HUES6 (cell line): Measurements from ENCODE around the gene PDE4A.

Experiments
- H3K27ac ChIP-seq: 2 replicates; pipeline ENCODE4 v1.7.0; 2013; ENCODE audit warnings: low read depth, mild to moderate bottlenecking, low read length, inconsistent platforms
- H3K27me3 ChIP-seq: 2 replicates; pipeline ENCODE4 v1.6.1; 2013; ENCODE audit warnings: low read length; ENCODE audit not compliant: control insufficient read depth, insufficient read depth
- H3K36me3 ChIP-seq: 2 replicates; pipeline ENCODE4 v1.6.1; 2013; ENCODE audit warnings: low read length; ENCODE audit not compliant: control insufficient read depth, insufficient read depth
- H3K4me1 ChIP-seq: 2 replicates; pipeline ENCODE4 v1.6.1; 2013; ENCODE audit warnings: low read length; ENCODE audit not compliant: control insufficient read depth, insufficient read depth
- H3K4me3 ChIP-seq: 2 replicates; pipeline ENCODE4 v1.5.1; 2013; ENCODE audit warnings: low read depth, low read length
- H3K9ac ChIP-seq: one replicate; pipeline ENCODE4 v1.6.1; 2013; ENCODE audit warnings: mild to moderate bottlenecking, low read length
- H3K9me3 ChIP-seq: 2 replicates; pipeline ENCODE4 v1.6.1; 2013; ENCODE audit warnings: low read depth, low read length; ENCODE audit not compliant: control insufficient read depth, insufficient read depth

The PDE4A gene

DNA sequence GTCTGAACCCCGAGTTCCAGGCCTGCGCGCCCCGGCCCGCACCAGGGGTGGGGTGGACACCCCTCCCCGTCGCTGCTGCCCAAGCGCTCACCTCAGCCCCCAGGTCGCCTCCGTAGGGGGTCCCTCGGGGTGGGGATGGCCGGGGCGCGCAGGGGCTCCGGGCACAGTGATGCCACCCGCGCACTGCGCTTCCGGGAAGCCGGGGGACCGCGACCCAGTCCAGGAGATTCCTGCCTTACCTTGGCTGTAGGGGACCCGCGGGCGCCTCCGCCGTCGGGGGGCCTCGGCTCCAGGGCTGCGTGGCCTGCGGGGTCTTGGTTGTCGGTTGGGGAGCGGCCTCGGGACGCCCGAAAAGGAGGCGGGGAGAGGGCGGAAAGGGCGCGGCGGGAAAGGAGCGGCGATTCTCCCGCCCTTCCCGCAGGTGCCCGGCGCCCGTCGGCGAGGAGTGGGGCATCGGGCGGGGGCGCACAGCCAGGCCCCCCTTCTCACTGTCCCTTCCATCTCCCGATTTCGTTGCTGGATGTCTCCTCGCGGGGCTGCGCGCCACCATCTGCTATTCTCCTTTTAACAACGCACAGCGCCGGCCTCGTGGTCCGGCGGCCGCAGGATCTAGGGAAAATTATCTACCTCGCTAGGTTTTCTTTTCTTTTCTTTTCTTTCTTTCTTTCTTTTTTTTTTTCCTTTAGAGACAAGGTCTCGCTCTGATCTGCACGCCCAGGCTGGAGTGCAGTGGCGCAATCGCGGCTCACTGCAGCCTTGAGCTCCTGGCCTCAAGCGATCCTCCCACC is 82.9 kb downstream of the PDE4A start, which contains the start of gene KEAP1:
Gene KEAP1, minus strand, starts transcription at position 355 of the 788 bp plus-strand sequence. CDS start 3,323 bp downstream, outside the sequence.
- no peaks in the 10 kb centered on the region for H3K27me3 ChIP-seq
- H3K4me1 ChIP-seq: peaks cover 18% of the 10 kb centered on the region

GRCh38 chr19:10505583-10506229 is 85.4 kb downstream of the PDE4A start:
- Histone ChIP-seq H3K9me3 (no peaks in the 10 kb centered on the region), H3K27me3 (no peaks in the 10 kb centered on the region), H3K4me1 (peaks cover 10% of the 10 kb centered on the region), H3K9ac (no peak overlapping the region), H3K27ac (no peak overlapping the region), H3K36me3 (no peaks in the 10 kb centered on the region), H3K4me3 (no peak overlapping the region)

More for the DNA sequence above, 82.9 kb downstream of the PDE4A start, which contains the start of gene KEAP1:
- H3K9me3 ChIP-seq: no peaks in the 10 kb centered on the region
- H3K27ac ChIP-seq: peak within 1 kb of the TSS; percentile 100
- H3K36me3 ChIP-seq: peaks cover 15% of the 10 kb centered on the region
- H3K9ac ChIP-seq: peak within 1 kb of the TSS; percentile 99
- peak within 1 kb of the TSS; percentile 80 for H3K4me3 ChIP-seq

DNA sequence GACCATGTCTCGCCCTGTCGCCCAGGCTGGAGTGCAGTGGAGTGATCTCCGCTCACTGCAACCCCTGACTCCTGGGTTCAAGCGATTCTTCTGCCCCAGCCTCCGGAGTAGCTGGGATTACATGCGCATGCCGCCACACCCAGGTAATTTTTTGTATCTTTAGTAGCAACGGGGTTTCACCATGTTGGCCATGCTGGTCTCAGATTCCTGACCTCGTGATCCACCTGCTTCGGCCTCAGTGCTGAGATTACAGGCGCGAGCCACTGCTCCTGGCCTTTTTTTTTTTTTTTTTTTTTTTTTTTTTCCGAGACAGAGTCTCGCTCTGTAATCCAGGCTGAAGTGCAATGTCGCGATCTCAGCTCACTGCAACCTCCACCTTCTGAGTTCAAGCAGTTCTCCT is 87.7 kb downstream of the PDE4A start:
- H3K27me3 ChIP-seq: peaks cover 7% of the 10 kb centered on the region
- no peaks in the 10 kb centered on the region for H3K36me3 ChIP-seq
- peaks cover 5% of the 10 kb centered on the region; the same call in 1 of the 2 replicates for H3K4me1 ChIP-seq
- H3K4me3 ChIP-seq: no peak overlapping the region
- H3K9me3 ChIP-seq: no peaks in the 10 kb centered on the region
- no peak overlapping the region for H3K27ac ChIP-seq
- no peak overlapping the region for H3K9ac ChIP-seq

DNA sequence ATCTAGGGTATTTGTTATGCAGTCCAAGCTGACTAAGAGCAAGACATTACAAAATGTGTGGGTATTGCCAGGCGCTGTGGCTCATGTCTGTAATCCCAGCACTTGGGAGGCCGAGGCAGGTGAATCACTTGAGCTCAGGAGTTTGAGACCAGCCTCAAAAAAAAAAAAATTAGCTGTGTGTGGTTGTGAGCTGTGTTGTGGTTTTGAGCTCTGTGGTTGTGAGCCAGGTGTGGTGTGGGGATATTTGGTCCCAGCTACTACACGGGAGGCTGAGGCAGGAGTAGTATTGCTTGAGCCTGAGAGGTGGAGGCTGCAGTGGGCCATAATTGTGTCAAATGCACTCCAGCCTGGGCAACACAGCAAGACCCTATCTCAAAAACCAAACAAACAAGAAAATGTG is 88.4 kb downstream of the PDE4A start:
- H3K36me3 ChIP-seq: no peaks in the 10 kb centered on the region
- peaks cover 14% of the 10 kb centered on the region for H3K27me3 ChIP-seq

GRCh38 chr19:10510301-10510802 is 90.0 kb downstream of the PDE4A start:
- peaks cover 10% of the 10 kb centered on the region for H3K4me1 ChIP-seq
- no peak overlapping the region for H3K4me3 ChIP-seq
- H3K36me3 ChIP-seq: no peaks in the 10 kb centered on the region
- H3K27ac ChIP-seq: no peak overlapping the region
- H3K27me3 ChIP-seq: peaks cover 30% of the 10 kb centered on the region
- H3K9ac ChIP-seq: peak overlapping the region; percentile 0
- no peaks in the 10 kb centered on the region for H3K9me3 ChIP-seq

More for the DNA sequence above, 88.4 kb downstream of the PDE4A start:
- no peak overlapping the region for H3K9ac ChIP-seq
- no peaks in the 10 kb centered on the region for H3K9me3 ChIP-seq
- H3K4me1 ChIP-seq: peaks cover 5% of the 10 kb centered on the region; the same call in 1 of the 2 replicates
- no peak overlapping the region for H3K4me3 ChIP-seq
- no peak overlapping the region for H3K27ac ChIP-seq

DNA sequence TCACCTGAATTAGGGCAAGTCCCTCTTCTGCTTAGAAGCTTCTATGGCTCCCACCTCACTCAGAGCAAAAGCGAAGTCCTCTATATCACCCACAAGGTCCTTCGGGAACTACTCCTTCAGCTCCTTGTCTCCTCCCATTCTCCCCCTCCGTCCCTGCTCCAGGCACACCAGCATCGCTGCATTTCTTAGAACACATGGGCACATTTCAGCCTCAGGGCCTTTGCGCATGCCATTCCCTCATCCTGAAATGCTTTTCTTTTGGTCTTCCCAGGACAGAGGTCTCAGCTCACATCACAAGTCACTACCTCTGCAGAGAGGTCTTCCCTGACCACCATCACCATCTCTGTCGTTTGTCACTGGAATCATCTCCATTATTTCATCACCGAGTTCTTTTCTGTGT is 92.9 kb downstream of the PDE4A start:
- Histone ChIP-seq H3K36me3 (no peaks in the 10 kb centered on the region), H3K4me3 (no peak overlapping the region)

DNA sequence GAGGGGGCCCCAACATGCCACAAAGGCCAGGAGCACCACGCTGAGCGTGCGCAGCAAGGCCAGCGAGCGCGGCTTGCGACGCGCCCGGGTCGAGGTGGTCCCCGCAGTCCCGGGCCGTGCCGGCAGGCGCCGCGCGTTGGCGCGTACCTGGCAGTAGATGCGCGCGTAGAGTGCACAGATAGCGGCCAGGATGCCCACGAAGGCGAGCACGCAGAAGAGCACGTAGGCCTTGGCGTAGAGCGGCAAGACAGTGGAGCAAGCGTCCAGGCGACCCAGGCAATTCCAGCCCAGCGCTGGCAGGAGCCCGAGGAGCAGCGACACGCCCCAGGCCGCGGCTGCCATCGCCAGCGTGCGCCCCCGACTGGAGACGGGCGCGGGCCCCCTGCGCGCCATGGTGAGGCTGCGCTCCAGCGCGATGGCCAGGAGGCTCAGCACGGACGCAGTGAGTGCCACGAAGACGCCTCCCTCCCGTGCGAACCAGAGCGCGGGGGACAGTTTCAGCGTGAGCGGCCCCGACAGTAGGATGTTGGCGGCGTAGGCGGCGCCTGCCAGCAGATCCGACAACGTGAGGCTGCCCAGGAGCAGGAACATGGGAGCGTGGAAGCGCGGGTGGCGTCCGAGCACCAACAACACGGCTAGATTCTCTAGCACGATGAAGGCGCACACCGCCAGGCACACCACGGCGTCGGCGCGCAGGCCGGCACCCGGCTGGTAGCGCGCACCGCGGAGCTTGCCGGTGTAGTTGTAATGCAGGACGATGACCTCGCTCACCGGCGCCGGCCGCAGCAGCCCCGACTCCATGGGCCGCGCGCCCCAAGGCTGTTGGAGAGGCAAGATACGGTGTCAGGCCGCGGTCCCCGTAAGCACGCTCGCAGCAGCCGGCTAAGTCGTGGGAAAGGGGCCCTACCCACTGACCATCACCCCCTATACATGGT is 94.1 kb downstream of the PDE4A start:
- Histone ChIP-seq H3K9me3 (no peaks in the 10 kb centered on the region), H3K27me3 (peaks cover 71% of the 10 kb centered on the region), H3K4me1 (peaks cover 27% of the 10 kb centered on the region), H3K27ac (no peak overlapping the region), H3K36me3 (no peaks in the 10 kb centered on the region), H3K4me3 (peak overlapping the region; percentile 50), H3K9ac (peak overlapping the region; percentile 35)

More for the DNA sequence above, 92.9 kb downstream of the PDE4A start:
- Histone ChIP-seq H3K27ac (no peak overlapping the region), H3K9me3 (no peaks in the 10 kb centered on the region), H3K27me3 (peaks cover 59% of the 10 kb centered on the region), H3K9ac (no peak overlapping the region), H3K4me1 (peaks cover 17% of the 10 kb centered on the region)

DNA sequence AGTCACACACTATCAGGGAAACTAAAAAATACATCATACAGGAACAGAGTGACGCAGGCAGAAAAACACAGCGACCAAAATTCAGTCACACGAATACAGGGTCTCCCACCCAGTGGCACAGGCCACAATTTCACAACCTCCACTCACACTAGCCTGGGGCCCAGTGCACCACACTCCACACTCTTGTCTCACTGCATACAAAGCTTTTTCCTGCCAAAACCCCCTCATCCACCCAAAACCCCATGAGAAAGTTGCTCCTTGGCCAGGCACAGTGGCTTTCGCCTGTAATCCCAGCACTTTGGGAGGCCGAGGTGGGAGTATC is 95.7 kb downstream of the PDE4A start:
- Histone ChIP-seq H3K9me3 (no peaks in the 10 kb centered on the region), H3K9ac (no peak overlapping the region), H3K4me3 (no peak overlapping the region; the same call in 1 of the 2 replicates), H3K27me3 (peaks cover 72% of the 10 kb centered on the region), H3K36me3 (no peaks in the 10 kb centered on the region), H3K27ac (no peak overlapping the region), H3K4me1 (peaks cover 22% of the 10 kb centered on the region)

GRCh38 chr19:10516671-10517286 is 96.4 kb downstream of the PDE4A start:
- Histone ChIP-seq H3K9ac (peak overlapping the region; percentile 32), H3K27ac (no peak overlapping the region), H3K4me1 (peaks cover 22% of the 10 kb centered on the region), H3K9me3 (no peaks in the 10 kb centered on the region), H3K4me3 (peak overlapping the region; percentile 90), H3K27me3 (peaks cover 72% of the 10 kb centered on the region), H3K36me3 (no peaks in the 10 kb centered on the region)

- Histone ChIP-seq H3K36me3 (no peaks in the 10 kb centered on the region), H3K27me3 (peaks cover 72% of the 10 kb centered on the region), H3K4me1 (peaks cover 22% of the 10 kb centered on the region), H3K9ac (peak within 1 kb of the TSS; percentile 69), H3K9me3 (no peaks in the 10 kb centered on the region), H3K4me3 (peak within 1 kb of the TSS; percentile 90), H3K27ac (no peak within 1 kb of the TSS)
Observed at GRCh38 chr19:10517361-10517759, 97.0 kb downstream of the PDE4A start, which contains the start of gene S1PR5. TSS of gene S1PR5 (minus strand) at chr19:10517447. CDS start at chr19:10515011, 2,436 bp downstream.
